WTC11 (cell line): Measurements from ENCODE around the gene FAM240A.

Source experiments
- CTCF ChIP-seq: fragments of 200-600 bp; IDR thresholded peaks from 2 replicates; pipeline ENCODE4 v1.8.0; 2022; ENCODE audit warnings: antibody characterized with exemption
- ELF4 ChIP-seq: sonication (generic); formaldehyde crosslinking; IDR thresholded peaks from 2 replicates; pipeline ENCODE4 v1.8.1; 2022; ENCODE audit warnings: low read depth, mild to moderate bottlenecking, moderate library complexity, missing genetic modification reagents
- JUN ChIP-seq: sonication (generic); formaldehyde crosslinking; IDR thresholded peaks from 2 replicates; pipeline ENCODE4 v1.8.0; 2023; ENCODE audit warnings: mild to moderate bottlenecking, missing genetic modification reagents
- USF1 ChIP-seq: sonication (generic); formaldehyde crosslinking; IDR thresholded peaks from 2 replicates; pipeline ENCODE4 v1.8.0; 2022; ENCODE audit warnings: mild to moderate bottlenecking, missing genetic modification reagents
- ZNF121 ChIP-seq: sonication (generic); formaldehyde crosslinking; IDR thresholded peaks from 2 replicates; pipeline ENCODE4 v1.8.0; 2023; ENCODE audit warnings: missing genetic modification reagents
- ZNF138 ChIP-seq: sonication (generic); formaldehyde crosslinking; conservative IDR thresholded peaks from 2 replicates; pipeline ENCODE4 v1.8.1; 2022; ENCODE audit warnings: mild to moderate bottlenecking, moderate library complexity, missing genetic modification reagents

GRCh38 chr3:46646700-46647099 is 34.4 kb downstream of the FAM240A start:
- no peak for TF ChIP-seq CTCF
- no peak for TF ChIP-seq ZNF138
- no peak for TF ChIP-seq ELF4 (CRISPR knock-in tag)
- no peak for TF ChIP-seq ZNF121 (CRISPR knock-in tag)
- TF ChIP-seq USF1 (CRISPR knock-in tag), result no peak
- no peak for TF ChIP-seq JUN (CRISPR knock-in tag)
